Measurements from ENCODE around the gene OBSL1.

OBSL1 gene

GRCh38 chr2:219571311-219572236, at the start of gene OBSL1:
TSS of gene OBSL1 (minus strand) at chr2:219571539. CDS start at chr2:219571232, 307 bp downstream.
- DNase-seq (ENCODE audit: low read depth), result no peak

GRCh38 chr2:219620546-219620945, 49.2 kb upstream of the OBSL1 start:
- no peak for DNase-seq (ENCODE audit: low read depth)

GRCh38 chr2:219619235-219619634, 47.9 kb upstream of the OBSL1 start:
- DNase-seq (ENCODE audit: low read depth), result no peak

- DNase-seq (ENCODE audit: low read depth), result no peak
Observed at GRCh38 chr2:219618733-219619122, 47.4 kb upstream of the OBSL1 start.

GRCh38 chr2:219616550-219616949, 45.2 kb upstream of the OBSL1 start:
- DNase-seq (ENCODE audit: low read depth), result no peak

- DNase-seq (ENCODE audit: low read depth), result no peak
Observed at GRCh38 chr2:219615894-219616293, 44.6 kb upstream of the OBSL1 start.

- no peak for DNase-seq (ENCODE audit: low read depth)
Observed at GRCh38 chr2:219615036-219615435, 43.7 kb upstream of the OBSL1 start.

GRCh38 chr2:219614076-219614860, 42.9 kb upstream of the OBSL1 start:
- DNase-seq (ENCODE audit: low read depth), result no peak

GRCh38 chr2:219613461-219614070, 42.2 kb upstream of the OBSL1 start:
- DNase-seq (ENCODE audit: low read depth), result no peak

GRCh38 chr2:219612577-219613286, 41.4 kb upstream of the OBSL1 start:
- no peak for DNase-seq (ENCODE audit: low read depth)

- no peak for DNase-seq (ENCODE audit: low read depth)
Observed at GRCh38 chr2:219611866-219612576, 40.7 kb upstream of the OBSL1 start.

- no peak for DNase-seq (ENCODE audit: low read depth)
Observed at GRCh38 chr2:219611306-219611705, 40.0 kb upstream of the OBSL1 start.

- no peak for DNase-seq (ENCODE audit: low read depth)
Observed at GRCh38 chr2:219609149-219609750, 37.9 kb upstream of the OBSL1 start.

- DNase-seq (ENCODE audit: low read depth), result no peak
Observed at GRCh38 chr2:219608399-219608964, 37.1 kb upstream of the OBSL1 start.

- no peak for DNase-seq (ENCODE audit: low read depth)
Observed at GRCh38 chr2:219607931-219608330, 36.6 kb upstream of the OBSL1 start.

- no peak for DNase-seq (ENCODE audit: low read depth)
Observed at GRCh38 chr2:219605607-219605954, 34.2 kb upstream of the OBSL1 start.

GRCh38 chr2:219603771-219604170, 32.4 kb upstream of the OBSL1 start:
- no peak for DNase-seq (ENCODE audit: low read depth)

GRCh38 chr2:219598308-219599078, 27.2 kb upstream of the OBSL1 start:
- DNase-seq (ENCODE audit: low read depth), result no peak

- peak; percentile 82 for DNase-seq (ENCODE audit: low read depth)
Observed at GRCh38 chr2:219597552-219598307, 26.4 kb upstream of the OBSL1 start, which contains the start of gene STK11IP. TSS of gene STK11IP (plus strand) at chr2:219597857. CDS start at chr2:219598120, 263 bp downstream.

Data from T-helper 22 cell (primary cell).